Measurements from ENCODE around the gene CHERP.
"Not testable (repeated sequence)": the region's sequence is repeated elsewhere in the genome, so short reads cannot be mapped to it uniquely, and the experiment has no call there.

CHERP gene

DNA sequence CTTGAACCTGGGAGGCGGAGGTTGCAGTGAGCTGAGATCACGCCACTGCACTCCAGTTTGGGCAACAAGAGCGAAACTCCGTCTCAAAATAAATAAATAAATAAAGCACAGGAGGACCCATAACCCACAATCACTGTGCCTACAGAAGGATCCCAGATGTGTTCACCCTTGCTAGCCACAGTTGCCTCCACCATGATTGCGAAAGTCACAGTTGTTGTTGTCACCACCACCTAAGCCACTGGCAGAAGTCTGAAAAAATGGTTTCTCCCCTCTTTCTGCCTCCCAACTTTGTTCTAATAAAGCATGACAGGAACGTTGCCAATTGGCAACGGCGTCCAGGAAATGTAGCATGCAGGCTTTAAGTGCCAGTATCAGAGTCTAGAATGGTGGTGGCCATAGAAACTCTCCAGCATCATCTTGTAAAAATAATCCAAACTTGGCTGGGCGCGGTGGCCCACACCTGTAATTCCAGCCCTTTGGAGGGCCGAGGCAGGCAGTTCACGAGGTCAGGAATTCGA is 68.3 kb downstream of the CHERP start:
- no peak overlapping the region for H3K4me2 ChIP-seq (ENCODE audit: low read length)
- no CpG with 5 or more reads among the region's 13 CpGs for WGBS (ENCODE audit: extremely low coverage, insufficient coverage, low lambda C conversion rate)
- no peak overlapping the region for H2BK120ac ChIP-seq (ENCODE audit: low read depth, low read length)
- peaks cover 11% of the 10 kb centered on the region for H3K79me1 ChIP-seq (ENCODE audit: low read length)
- no peak overlapping the region for H3K18ac ChIP-seq (ENCODE audit: low read length)
- no peak overlapping the region for H3K56ac ChIP-seq (ENCODE audit: low read length)
- DNase-seq, result no peak
- H2BK5ac ChIP-seq (ENCODE audit: low read length), result no peak overlapping the region
- no peak overlapping the region for H2AK5ac ChIP-seq (ENCODE audit: low read length)
- no peak overlapping the region for H3K23ac ChIP-seq (ENCODE audit: low read length)
- H3K9ac ChIP-seq (ENCODE audit: low read length), result no peak overlapping the region
- H4K8ac ChIP-seq (ENCODE audit: low read depth, low read length), result no peak overlapping the region
- H3K4me3 ChIP-seq (ENCODE audit: low read length), result no peak overlapping the region
- H2BK15ac ChIP-seq (replicated peaks; ENCODE audit: low read depth), result no peak overlapping the region
- no peak overlapping the region for H4K5ac ChIP-seq (ENCODE audit: low read length)
- peaks cover 12% of the 10 kb centered on the region for H3K79me2 ChIP-seq (ENCODE audit: control insufficient read depth, insufficient read depth, low read length)
- H3K4me1 ChIP-seq (ENCODE audit: control insufficient read depth, low read depth, low read length), result peaks cover 5% of the 10 kb centered on the region
- H3K27ac ChIP-seq (ENCODE audit: low read depth, low read length), result no peak overlapping the region
- no peaks in the 10 kb centered on the region for H3K36me3 ChIP-seq (ENCODE audit: control insufficient read depth, insufficient read depth, low read length)
- no peak overlapping the region for H3K4ac ChIP-seq (ENCODE audit: low read depth, low read length)
- no peaks in the 10 kb centered on the region for H3K27me3 ChIP-seq (ENCODE audit: insufficient read depth, low read length, poor library complexity)

DNA sequence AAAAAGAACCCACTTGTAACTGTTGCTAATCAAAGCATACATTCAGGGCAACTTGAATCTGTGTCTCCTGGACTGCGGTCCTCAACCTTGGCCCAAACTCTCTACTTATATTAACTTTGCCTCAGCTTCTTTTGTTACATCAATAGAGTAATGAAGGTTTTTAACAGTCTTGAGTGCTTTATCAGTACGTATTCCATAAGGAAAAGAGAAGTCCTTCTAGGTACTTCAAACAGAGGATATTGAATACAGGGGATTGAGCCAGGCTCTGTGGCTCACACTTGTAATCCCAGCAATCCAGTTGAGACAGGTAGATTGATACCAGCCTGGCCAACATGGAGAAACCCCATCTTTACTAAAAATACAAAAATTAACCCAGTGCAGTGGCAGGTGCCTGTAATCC is 69.2 kb downstream of the CHERP start:
- no peak overlapping the region for H3K4me2 ChIP-seq (ENCODE audit: low read length)

DNA sequence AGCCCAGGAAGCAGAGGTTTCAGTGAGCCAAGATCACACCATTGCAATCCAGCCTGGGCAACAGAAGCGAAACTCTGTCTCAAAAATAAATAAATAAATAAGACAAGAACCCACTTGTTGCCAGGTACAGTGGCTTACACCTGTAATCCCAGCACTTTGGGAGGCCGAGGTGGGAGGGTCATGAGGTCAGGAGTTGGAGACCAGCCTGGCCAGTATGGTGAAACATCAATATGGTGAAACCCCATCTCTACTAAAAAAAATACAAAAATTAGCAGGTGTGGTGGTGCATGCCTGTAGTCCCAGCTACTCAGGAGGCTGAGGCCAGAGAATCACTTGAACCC is 69.7 kb downstream of the CHERP start:
- not testable (repeated sequence) for H3K4me1 ChIP-seq (ENCODE audit: control insufficient read depth, low read depth, low read length)

More for the DNA sequence above, 69.2 kb downstream of the CHERP start:
- Histone ChIP-seq H2BK120ac (ENCODE audit: low read depth, low read length) (no peak overlapping the region), H4K5ac (ENCODE audit: low read length) (no peak overlapping the region), H4K8ac (ENCODE audit: low read depth, low read length) (no peak overlapping the region), H3K36me3 (ENCODE audit: control insufficient read depth, insufficient read depth, low read length) (no peaks in the 10 kb centered on the region), H3K4me3 (ENCODE audit: low read length) (no peak overlapping the region), H3K27ac (ENCODE audit: low read depth, low read length) (no peak overlapping the region), H3K56ac (ENCODE audit: low read length) (no peak overlapping the region), H3K27me3 (ENCODE audit: insufficient read depth, low read length, poor library complexity) (no peaks in the 10 kb centered on the region), H2BK5ac (ENCODE audit: low read length) (no peak overlapping the region), H3K18ac (ENCODE audit: low read length) (no peak overlapping the region), H3K4ac (ENCODE audit: low read depth, low read length) (no peak overlapping the region), H3K4me1 (ENCODE audit: control insufficient read depth, low read depth, low read length) (peaks cover 5% of the 10 kb centered on the region), H3K23ac (ENCODE audit: low read length) (no peak overlapping the region), H2AK5ac (ENCODE audit: low read length) (no peak overlapping the region), H3K79me1 (ENCODE audit: low read length) (peaks cover 14% of the 10 kb centered on the region), H2BK15ac (replicated peaks; ENCODE audit: low read depth) (no peak overlapping the region), H3K79me2 (ENCODE audit: control insufficient read depth, insufficient read depth, low read length) (peaks cover 13% of the 10 kb centered on the region), H3K9ac (ENCODE audit: low read length) (no peak overlapping the region)
- no peak for DNase-seq
- no CpG with 5 or more reads among the region's 2 CpGs for WGBS (ENCODE audit: extremely low coverage, insufficient coverage, low lambda C conversion rate)

DNA sequence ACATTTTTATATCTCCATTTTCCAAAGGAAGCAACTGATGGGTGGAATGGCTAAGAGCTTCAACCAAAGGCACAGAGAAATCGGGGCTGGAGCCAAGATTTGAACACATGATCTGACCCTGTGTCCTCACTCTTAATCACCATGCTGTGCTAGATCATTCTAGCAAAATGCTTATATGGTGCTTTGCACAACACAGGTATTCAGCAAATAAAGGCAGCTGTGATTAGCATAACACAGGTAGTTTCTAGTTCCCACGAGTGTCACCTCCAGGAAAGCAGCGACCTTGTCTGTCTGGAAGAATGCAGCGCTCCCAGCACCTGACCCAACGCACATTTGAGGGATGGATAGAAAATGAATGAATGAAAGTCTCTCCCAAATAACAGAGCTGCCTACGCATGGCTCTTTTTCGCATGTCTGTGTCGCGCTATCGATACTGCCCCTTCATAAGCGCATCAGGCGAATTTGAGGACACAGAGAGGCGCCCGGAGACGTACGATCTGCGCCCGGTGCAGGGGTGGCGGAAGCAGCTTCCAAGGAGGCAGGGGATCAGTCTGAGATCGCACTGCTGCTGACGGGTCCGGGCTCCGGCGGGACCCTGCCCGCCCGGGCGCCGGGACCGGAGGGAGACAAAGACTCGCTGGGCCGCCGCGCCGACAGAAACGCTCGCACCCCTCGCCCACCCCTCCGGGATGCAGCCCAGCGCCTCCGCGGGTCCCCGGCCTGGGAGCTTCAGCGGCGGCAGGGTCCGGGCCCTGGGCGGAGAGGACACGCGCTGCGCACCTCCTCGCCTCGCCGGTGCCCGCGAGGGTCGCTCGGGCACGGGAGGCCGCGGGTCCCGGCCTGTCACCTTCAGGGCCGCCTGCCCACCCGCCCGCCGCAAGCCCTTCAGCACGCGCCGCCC is 71.1 kb downstream of the CHERP start:
- peak; percentile 26 for DNase-seq

More for the DNA sequence above, 69.7 kb downstream of the CHERP start:
- H3K79me2 ChIP-seq (ENCODE audit: control insufficient read depth, insufficient read depth, low read length), result peaks cover 15% of the 10 kb centered on the region
- H2BK120ac ChIP-seq (ENCODE audit: low read depth, low read length); H3K36me3 ChIP-seq (ENCODE audit: control insufficient read depth, insufficient read depth, low read length); H4K8ac ChIP-seq (ENCODE audit: low read depth, low read length); H3K23ac ChIP-seq (ENCODE audit: low read length); H3K4me3 ChIP-seq (ENCODE audit: low read length); H3K4ac ChIP-seq (ENCODE audit: low read depth, low read length); H2AK5ac ChIP-seq (ENCODE audit: low read length); H2BK15ac ChIP-seq (replicated peaks; ENCODE audit: low read depth); H3K27ac ChIP-seq (ENCODE audit: low read depth, low read length); H4K5ac ChIP-seq (ENCODE audit: low read length); DNase-seq; H2BK5ac ChIP-seq (ENCODE audit: low read length); H3K27me3 ChIP-seq (ENCODE audit: insufficient read depth, low read length, poor library complexity); H3K18ac ChIP-seq (ENCODE audit: low read length): not testable (repeated sequence)
- peak overlapping the region; percentile 99 for H3K4me2 ChIP-seq (ENCODE audit: low read length)
- peaks cover 14% of the 10 kb centered on the region for H3K79me1 ChIP-seq (ENCODE audit: low read length)
- peak overlapping the region; percentile 99 for H3K56ac ChIP-seq (ENCODE audit: low read length)
- WGBS (ENCODE audit: extremely low coverage, insufficient coverage, low lambda C conversion rate), result no CpG with 5 or more reads among the region's 2 CpGs
- peak overlapping the region; percentile 96 for H3K9ac ChIP-seq (ENCODE audit: low read length)

GRCh38 chr19:16470541-16470910 is 71.7 kb downstream of the CHERP start:
- no peak overlapping the region for H3K4ac ChIP-seq (ENCODE audit: low read depth, low read length)
- no peak overlapping the region for H2BK5ac ChIP-seq (ENCODE audit: low read length)
- peak; percentile 43 for DNase-seq
- H3K56ac ChIP-seq (ENCODE audit: low read length), result no peak overlapping the region
- H3K4me2 ChIP-seq (ENCODE audit: low read length), result no peak overlapping the region
- H3K23ac ChIP-seq (ENCODE audit: low read length), result no peak overlapping the region
- no peak overlapping the region for H3K27ac ChIP-seq (ENCODE audit: low read depth, low read length)
- H3K79me1 ChIP-seq (ENCODE audit: low read length), result peaks cover 19% of the 10 kb centered on the region
- H2BK15ac ChIP-seq (replicated peaks; ENCODE audit: low read depth), result no peak overlapping the region
- WGBS (ENCODE audit: extremely low coverage, insufficient coverage, low lambda C conversion rate), result no CpG with 5 or more reads among the region's 7 CpGs
- H2AK5ac ChIP-seq (ENCODE audit: low read length), result no peak overlapping the region
- peaks cover 5% of the 10 kb centered on the region for H3K4me1 ChIP-seq (ENCODE audit: control insufficient read depth, low read depth, low read length)
- H3K79me2 ChIP-seq (ENCODE audit: control insufficient read depth, insufficient read depth, low read length), result peaks cover 21% of the 10 kb centered on the region
- no peak overlapping the region for H3K18ac ChIP-seq (ENCODE audit: low read length)
- no peak overlapping the region for H3K4me3 ChIP-seq (ENCODE audit: low read length)
- H3K27me3 ChIP-seq (ENCODE audit: insufficient read depth, low read length, poor library complexity), result no peaks in the 10 kb centered on the region
- H2BK120ac ChIP-seq (ENCODE audit: low read depth, low read length), result no peak overlapping the region
- H3K9ac ChIP-seq (ENCODE audit: low read length), result peak overlapping the region; percentile 82
- no peak overlapping the region for H4K5ac ChIP-seq (ENCODE audit: low read length)
- H3K36me3 ChIP-seq (ENCODE audit: control insufficient read depth, insufficient read depth, low read length), result no peaks in the 10 kb centered on the region
- H4K8ac ChIP-seq (ENCODE audit: low read depth, low read length), result no peak overlapping the region

More for the DNA sequence above, 71.1 kb downstream of the CHERP start:
- Histone ChIP-seq H3K27ac (ENCODE audit: low read depth, low read length) (peak overlapping the region; percentile 33), H2AK5ac (ENCODE audit: low read length) (no peak overlapping the region), H2BK15ac (replicated peaks; ENCODE audit: low read depth) (no peak overlapping the region), H3K4me1 (ENCODE audit: control insufficient read depth, low read depth, low read length) (peaks cover 5% of the 10 kb centered on the region), H3K4me3 (ENCODE audit: low read length) (peak overlapping the region; percentile 77), H3K27me3 (ENCODE audit: insufficient read depth, low read length, poor library complexity) (no peaks in the 10 kb centered on the region), H3K18ac (ENCODE audit: low read length) (peak overlapping the region; percentile 51), H3K79me1 (ENCODE audit: low read length) (peaks cover 18% of the 10 kb centered on the region), H4K5ac (ENCODE audit: low read length) (no peak overlapping the region), H3K4me2 (ENCODE audit: low read length) (peak overlapping the region; percentile 37), H3K23ac (ENCODE audit: low read length) (no peak overlapping the region), H3K79me2 (ENCODE audit: control insufficient read depth, insufficient read depth, low read length) (peaks cover 19% of the 10 kb centered on the region), H4K8ac (ENCODE audit: low read depth, low read length) (no peak overlapping the region), H3K9ac (ENCODE audit: low read length) (peak overlapping the region; percentile 82), H3K4ac (ENCODE audit: low read depth, low read length) (no peak overlapping the region), H2BK120ac (ENCODE audit: low read depth, low read length) (no peak overlapping the region), H3K36me3 (ENCODE audit: control insufficient read depth, insufficient read depth, low read length) (no peaks in the 10 kb centered on the region), H2BK5ac (ENCODE audit: low read length) (no peak overlapping the region), H3K56ac (ENCODE audit: low read length) (peak overlapping the region; percentile 92)
- WGBS (ENCODE audit: extremely low coverage, insufficient coverage, low lambda C conversion rate), result no CpG with 5 or more reads among the region's 67 CpGs

Measured in mesendoderm (in vitro differentiated cells).